GM18505 (cell line): ENCODE results near the gene ZNF488.

Experiments used
- ATAC-seq: cut with Tn5 transposase; IDR thresholded peaks from one replicate; pipeline ENCODE4 v1.9.1; 2021; ENCODE audit not compliant: unreplicated experiment
- POLR2A ChIP-seq: IDR thresholded peaks from 4 replicates; pipeline ENCODE4 v1.6.1; 2011; ENCODE audit warnings: borderline replicate concordance; ENCODE audit not compliant: insufficient read depth, insufficient read length; ENCODE audit errors: extremely low read depth

Gene ZNF488

DNA sequence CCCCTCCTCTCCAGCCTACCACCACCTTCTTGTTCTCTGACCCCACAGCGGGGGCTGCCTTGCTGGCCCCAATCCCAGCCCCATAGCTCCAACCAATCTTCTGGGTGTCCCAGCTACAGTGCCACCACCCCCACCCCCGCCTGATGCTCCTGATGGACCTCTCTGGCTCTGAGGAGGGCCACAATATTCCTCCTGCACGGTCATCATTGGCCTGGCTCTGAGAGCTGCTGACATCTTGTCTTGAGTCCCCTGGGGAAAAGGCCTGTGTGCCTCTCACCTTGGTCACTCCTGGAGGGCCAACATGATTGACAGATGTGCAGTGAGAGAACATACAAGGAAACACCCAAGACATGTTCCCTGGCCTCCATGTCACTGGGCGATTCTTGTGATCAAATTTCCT is 54.2 kb downstream of the ZNF488 start:
- TF ChIP-seq POLR2A = no peak
- ATAC-seq = no peak

- no peak for ATAC-seq
- no peak for TF ChIP-seq POLR2A
These were observed 57.2 kb downstream of the ZNF488 start for GRCh38 chr10:47326927-47327330.

GRCh38 chr10:47326306-47326926 is 57.7 kb downstream of the ZNF488 start:
- no peak for TF ChIP-seq POLR2A
- no peak for ATAC-seq

DNA sequence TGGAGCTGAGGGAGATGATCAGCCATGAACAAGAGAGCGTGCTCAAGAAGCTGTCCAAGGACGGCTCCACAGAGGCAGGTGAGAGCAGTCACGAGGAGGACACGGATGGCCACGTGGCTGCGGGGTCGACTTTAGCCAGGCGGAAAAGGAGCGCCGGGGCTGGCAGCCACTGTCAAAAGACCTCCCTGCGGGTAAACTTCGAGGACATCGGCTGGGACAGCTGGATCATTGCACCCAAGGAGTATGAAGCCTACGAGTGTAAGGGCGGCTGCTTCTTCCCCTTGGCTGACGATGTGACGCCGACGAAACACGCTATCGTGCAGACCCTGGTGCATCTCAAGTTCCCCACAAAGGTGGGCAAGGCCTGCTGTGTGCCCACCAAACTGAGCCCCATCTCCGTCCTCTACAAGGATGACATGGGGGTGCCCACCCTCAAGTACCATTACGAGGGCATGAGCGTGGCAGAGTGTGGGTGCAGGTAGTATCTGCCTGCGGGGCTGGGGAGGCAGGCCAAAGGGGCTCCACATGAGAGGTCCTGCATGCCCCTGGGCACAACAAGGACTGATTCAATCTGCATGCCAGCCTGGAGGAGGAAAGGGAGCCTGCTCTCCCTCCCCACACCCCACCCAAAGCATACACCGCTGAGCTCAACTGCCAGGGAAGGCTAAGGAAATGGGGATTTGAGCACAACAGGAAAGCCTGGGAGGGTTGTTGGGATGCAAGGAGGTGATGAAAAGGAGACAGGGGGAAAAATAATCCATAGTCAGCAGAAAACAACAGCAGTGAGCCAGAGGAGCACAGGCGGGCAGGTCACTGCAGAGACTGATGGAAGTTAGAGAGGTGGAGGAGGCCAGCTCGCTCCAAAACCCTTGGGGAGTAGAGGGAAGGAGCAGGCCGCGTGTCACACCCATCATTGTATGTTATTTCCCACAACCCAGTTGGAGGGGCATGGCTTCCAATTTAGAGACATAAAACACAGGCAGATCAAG is 58.5 kb downstream of the ZNF488 start:
- TF ChIP-seq POLR2A = no peak
- no peak for ATAC-seq

DNA sequence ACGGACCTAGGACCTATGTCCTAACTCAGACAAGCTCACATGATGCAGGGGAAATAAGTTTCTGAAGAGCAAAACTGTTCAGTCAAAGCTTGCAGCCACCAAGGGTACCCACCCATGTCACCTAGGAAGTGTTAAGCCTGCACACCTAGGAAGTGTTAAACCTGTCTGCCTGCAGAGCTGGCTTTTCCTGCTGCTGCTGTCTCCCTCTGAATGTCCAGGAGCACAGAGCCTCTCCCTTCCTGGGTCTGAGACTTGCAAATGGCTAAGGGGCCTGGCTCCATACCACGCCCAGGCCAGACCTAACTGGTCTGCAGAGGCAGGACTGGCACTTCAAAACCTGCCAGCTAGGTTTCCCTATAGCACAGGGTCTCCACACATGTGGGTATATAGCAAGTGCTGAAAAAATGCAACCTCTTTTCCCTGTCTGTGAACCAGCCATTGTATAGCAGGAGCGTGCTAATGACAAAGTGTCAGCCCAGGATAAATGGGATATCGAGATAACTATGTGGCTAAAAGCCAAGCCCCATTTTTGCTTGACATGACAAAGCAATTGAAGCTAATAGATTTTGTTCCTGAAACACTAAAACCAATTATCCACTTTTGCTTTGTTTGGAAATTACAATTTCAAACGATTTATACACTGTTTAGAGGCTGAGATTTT is 60.3 kb downstream of the ZNF488 start:
- ATAC-seq = no peak
- no peak for TF ChIP-seq POLR2A

DNA sequence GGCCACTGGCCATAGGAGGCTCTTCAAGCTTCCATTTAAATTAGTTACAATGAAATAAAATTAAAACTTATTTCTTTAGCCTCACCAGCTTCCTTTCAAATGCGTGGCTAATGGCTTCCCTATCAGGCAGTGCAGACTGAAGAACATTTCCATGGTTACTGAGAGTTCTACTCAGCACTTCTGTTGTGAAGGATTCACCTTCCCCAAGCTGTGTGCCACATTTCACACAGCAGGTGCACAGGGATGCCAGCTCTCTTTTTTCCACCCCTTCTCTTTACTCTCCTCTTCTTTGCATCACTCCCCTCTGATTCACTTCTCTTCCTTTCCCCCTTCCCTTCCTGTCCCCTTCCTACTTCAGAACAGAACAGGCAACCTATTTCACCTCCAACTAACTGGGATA is 61.0 kb downstream of the ZNF488 start:
- no peak for TF ChIP-seq POLR2A
- ATAC-seq = no peak

- TF ChIP-seq POLR2A = no peak
- ATAC-seq = no peak
These were observed 61.6 kb downstream of the ZNF488 start, which contains the start of gene GDF2 for GRCh38 chr10:47322300-47323061. GDF2 (plus strand) TSS chr10:47322454; CDS start chr10:47322669, 215 bp downstream.

DNA sequence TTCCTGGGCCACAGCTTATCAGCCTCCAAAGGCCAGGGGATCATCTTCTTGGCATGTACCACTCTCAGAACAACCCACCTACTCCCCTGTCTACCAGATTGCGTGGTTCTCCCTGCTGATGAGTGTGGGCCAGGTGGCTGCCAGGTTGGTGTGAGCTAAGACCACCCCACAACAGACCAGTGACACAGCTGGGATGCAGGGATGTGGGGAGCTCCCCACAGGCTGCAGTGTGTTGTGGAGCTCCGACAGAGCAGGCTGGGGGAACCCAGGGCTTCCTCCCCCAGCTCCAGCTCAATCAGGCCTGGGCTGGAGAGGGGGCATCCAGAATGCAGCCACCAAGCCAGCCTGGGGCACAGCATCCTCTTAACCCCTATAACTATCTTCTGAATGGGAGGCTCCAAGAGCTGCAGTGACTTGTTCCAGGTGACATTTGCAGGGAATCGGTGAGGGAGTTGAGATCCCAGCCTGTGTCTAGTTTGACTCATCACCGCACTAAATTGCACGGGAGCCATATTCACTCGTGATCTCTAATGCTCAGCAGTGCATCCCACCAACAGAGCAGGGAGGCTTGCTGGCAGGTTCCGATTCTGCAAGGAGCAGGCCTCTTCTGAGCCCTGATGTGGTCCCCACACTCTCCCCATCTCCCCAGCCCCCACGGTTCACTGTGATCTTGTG is 62.4 kb downstream of the ZNF488 start:
- no peak for TF ChIP-seq POLR2A
- no peak for ATAC-seq

GRCh38 chr10:47320812-47321211 is 63.3 kb downstream of the ZNF488 start:
- no peak for ATAC-seq
- no peak for TF ChIP-seq POLR2A

GRCh38 chr10:47319784-47320183 is 64.3 kb downstream of the ZNF488 start:
- no peak for ATAC-seq
- no peak for TF ChIP-seq POLR2A

DNA sequence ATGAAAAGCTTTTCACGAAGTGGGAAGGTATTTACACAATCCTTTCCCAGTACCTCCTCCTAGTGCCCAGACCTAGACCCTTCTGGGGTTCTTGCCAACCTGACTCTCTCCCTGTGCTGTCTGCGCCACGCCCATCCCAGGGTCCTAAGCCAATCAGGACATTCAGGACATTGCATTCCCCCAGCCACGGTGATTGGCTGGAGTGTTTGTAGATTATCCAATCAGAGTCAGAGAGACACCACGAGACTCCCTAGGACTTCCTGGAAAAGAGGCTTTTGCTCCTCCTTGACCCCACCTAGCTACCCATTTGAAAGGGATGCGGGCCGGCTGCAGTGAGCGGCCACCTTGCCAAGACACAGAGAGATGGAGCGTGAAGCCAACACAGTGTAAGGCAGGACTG is 65.4 kb downstream of the ZNF488 start:
- no peak for TF ChIP-seq POLR2A
- no peak for ATAC-seq

GRCh38 chr10:47317251-47317650 is 66.8 kb downstream of the ZNF488 start:
- no peak for TF ChIP-seq POLR2A
- no peak for ATAC-seq
